Fibroblast of pulmonary artery (primary cell): ENCODE results near the gene AGMAT.

Experiments used
- DNase-seq: peaks from one replicate; pipeline ENCODE4 v3.0.0-alpha.2; 2010; ENCODE audit warnings: low read depth
- H3K4me3 ChIP-seq: replicated peaks from 2 replicates; pipeline ENCODE4 v1.5.1; 2011; ENCODE audit warnings: low read depth, mild to moderate bottlenecking, control low read depth, low read length, moderate library complexity
- CTCF ChIP-seq: IDR thresholded peaks from 2 replicates; pipeline ENCODE4 v1.5.1; 2011; ENCODE audit warnings: mild to moderate bottlenecking, control low read depth, low read length, inconsistent platforms; ENCODE audit errors: missing control alignments

Gene AGMAT

GRCh38 chr1:15625056-15625917 is 40.4 kb upstream of the AGMAT start:
- no peak overlapping the region for H3K4me3 ChIP-seq
- no peak for DNase-seq
- TF ChIP-seq CTCF, result no peak

- no peak for TF ChIP-seq CTCF
- no peak for DNase-seq
- no peak overlapping the region for H3K4me3 ChIP-seq
Observed at GRCh38 chr1:15624133-15624714, 39.4 kb upstream of the AGMAT start.

- DNase-seq, result no peak
- no peak overlapping the region for H3K4me3 ChIP-seq
- no peak for TF ChIP-seq CTCF
Observed at GRCh38 chr1:15623435-15623834, 38.6 kb upstream of the AGMAT start.

GRCh38 chr1:15622712-15623373 is 38.0 kb upstream of the AGMAT start:
- TF ChIP-seq CTCF, result no peak
- DNase-seq, result no peak
- no peak overlapping the region for H3K4me3 ChIP-seq

GRCh38 chr1:15621975-15622374 is 37.1 kb upstream of the AGMAT start:
- H3K4me3 ChIP-seq, result no peak overlapping the region
- DNase-seq, result no peak
- no peak for TF ChIP-seq CTCF

- no peak for TF ChIP-seq CTCF
- DNase-seq, result no peak
- no peak overlapping the region for H3K4me3 ChIP-seq
Observed at GRCh38 chr1:15620902-15621682, 36.2 kb upstream of the AGMAT start.
